GM18858 (cell line): ENCODE measurements around the gene RUNX1.

Experiments
- ATAC-seq: cut with Tn5 transposase; IDR thresholded peaks from one replicate; pipeline ENCODE4 v1.9.1; 2021; ENCODE audit not compliant: unreplicated experiment

Gene RUNX1

GRCh38 chr21:34768326-34768725 is 280.8 kb downstream of the RUNX1 start:
- no peak for ATAC-seq

DNA sequence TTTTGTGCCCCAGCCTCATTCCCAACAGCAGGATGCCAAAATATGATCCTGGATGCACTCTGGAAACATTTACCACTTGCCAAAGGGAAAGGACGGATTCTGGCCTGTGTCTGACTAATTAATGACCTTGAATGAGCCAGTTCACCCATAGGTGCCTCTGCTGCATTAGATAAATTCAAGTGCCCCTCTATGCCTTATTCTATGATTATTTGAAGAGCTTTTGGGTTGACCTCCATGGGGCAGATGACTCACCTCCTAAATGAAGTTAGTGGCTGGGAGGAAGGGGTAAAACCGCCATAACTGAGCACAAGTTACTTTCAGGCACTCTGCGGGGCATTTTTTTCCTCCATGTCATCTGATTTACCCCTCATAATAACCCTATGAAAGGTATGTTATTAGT is 282.2 kb downstream of the RUNX1 start:
- ATAC-seq, result no peak

- no peak for ATAC-seq
These were observed 283.5 kb downstream of the RUNX1 start for GRCh38 chr21:34765619-34766018.

DNA sequence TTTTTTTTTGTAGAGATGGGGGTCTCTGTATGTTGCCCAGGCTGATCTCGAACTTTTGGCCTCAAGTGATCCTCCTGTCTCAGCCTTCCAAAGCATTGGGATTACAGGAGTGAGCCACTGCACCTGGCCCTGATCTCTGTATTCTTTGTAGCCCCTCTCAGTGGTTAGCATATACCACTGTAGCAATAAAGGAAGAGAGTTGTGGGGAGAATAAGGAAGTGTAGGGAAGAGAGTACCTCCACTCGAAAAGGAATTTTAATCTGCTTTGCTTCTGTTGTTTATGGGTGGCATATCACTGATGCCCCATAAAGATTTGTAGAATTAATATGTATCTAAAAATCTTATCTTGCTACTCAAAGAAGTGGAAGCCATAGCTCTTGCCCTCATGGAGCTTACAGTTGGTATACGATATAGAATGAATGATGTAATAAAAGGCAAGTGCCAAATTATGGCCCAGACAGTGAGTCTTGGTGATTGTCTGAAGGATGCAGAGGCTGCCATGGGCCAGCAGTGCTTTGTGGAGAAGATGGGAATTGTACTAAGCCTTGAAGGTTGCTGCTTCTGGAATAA is 284.3 kb downstream of the RUNX1 start:
- ATAC-seq, result no peak

DNA sequence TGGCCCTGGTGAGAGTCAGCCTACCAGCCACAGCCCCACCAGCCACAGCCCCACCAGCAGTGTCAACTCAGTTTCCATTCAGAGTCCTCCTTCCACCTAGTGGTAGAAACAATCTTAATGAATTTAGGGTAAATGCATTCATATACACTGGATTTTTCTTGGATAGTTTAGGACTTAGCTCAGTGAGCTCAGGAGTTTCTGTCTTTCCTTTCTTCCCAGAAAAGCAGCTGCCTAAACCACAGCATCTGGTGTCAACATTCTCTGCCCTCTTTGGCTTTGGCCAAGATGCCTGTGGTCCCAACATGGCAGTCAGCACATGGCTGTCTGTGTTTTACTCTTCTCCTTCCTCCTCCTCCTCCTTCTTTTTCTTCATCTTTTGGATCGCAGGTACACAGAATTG is 286.3 kb downstream of the RUNX1 start:
- ATAC-seq, result no peak

- no peak for ATAC-seq
These were observed 287.3 kb downstream of the RUNX1 start for GRCh38 chr21:34761758-34762330.

DNA sequence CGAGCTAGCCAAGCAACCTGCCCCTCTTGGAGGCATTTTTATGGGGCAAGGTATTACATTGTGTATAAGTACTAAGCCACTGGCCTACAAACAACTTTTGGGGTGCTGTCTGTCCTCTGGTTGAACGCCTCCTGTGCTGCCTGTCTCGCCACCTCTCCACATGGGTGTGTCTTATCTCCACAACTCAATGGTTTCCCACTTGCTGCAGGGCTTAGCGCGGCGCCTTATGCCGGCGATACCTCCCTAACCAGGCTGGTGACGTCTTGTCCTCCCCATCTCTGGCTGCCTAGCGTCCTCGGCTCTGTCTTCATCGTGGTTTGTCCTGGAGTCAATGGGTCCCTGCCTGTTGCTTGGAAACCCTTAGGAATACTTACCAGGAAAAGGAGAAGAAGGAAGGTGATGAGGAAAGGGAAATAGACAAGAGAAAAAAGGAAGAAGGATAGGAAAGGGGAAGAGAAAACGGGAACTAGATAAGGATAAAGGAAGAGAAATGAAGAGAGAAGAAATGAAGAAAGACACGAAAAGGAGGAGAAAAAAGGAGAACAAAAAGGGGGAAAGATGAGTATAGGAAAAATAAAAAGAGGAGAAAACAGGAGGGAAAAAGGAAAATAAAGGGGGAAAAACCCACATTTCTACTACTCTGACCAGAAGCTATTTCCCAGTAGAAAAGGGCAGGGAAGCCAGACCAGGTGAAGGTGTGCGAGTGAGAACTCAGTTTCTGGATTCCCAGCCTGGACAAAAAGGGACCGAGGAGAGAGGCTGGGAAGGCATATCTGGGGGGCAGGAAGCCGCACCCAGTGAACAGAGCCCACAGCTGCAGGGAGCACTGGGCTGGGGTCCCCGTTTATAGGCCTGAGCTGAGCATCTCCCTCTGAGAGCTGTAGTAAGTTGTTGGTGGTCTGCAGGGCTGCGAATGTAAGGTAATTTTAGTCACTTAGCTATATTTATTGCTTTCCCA is 294.1 kb downstream of the RUNX1 start:
- no peak for ATAC-seq

DNA sequence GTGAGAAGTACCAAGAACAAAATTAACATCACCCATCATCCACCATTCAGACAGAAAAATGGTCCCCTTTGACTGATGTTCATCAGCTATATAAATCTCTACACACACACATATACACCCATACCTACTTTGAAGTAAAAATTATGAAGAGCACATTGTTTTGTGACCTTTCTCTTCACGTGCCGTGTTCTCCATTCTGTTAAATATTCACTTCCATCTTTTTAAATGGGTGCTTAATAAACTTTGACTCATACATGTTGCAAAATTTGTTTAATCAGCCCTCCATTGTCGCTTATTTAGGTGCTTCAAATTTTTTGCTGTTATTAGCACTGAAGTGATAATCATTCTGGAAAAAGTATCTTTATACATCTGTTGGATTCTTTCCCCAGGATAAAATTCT is 300.2 kb downstream of the RUNX1 start:
- no peak for ATAC-seq

DNA sequence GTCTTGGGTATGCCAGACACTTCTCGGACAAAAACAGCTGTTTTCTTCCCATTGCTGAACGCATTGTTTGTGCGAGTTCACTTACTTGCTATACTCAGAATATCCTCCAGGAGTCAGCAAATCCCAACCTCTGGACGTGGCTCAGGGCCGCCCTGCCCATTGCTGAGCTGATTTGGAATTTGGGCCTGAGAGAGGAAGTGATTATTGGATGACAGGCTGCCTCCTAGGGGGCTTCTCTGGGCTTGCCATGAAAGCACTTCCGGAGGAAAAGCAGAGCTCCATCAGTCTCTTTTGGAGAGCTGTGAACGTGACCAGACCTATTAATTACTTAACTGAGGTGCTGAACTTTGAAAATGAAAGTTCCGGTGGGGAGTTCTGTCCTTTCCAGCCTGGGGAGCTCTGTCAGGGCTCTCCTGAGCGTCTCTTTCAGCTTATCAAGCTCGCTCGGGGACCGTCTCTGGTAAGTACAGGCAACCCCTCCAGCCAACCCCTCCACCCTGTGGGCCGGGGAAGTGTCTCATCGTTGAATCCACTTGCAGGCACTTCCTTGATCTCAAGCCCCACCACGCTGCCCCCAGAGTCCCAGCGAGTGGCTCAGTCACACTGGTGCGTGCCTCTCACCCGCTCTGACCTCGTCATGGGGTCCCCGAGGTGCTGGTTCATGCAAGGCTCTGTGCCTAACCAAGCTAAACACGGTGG is 303.4 kb downstream of the RUNX1 start:
- peak; percentile 80 for ATAC-seq

GRCh38 chr21:34744801-34745200 is 304.3 kb downstream of the RUNX1 start:
- ATAC-seq, result no peak

GRCh38 chr21:34743831-34744230 is 305.3 kb downstream of the RUNX1 start:
- no peak for ATAC-seq

DNA sequence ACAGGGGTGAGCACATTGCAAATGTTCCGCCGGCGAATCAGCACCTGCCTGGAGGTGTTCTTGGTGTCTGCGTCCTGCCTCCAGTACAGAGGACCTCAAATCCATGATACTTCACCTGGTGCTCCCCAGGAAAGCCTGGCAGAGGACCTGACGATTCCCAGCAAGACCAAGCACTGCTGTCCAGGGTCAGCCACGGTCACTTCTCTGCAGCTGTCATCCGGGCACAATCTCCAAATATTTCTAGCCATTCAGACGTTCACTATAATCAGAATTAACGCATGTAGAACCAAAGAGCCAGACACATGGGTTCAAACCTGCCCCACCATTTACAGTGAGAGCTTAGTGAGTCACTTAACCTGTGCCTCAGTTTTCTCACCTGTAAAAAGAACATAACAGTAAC is 305.8 kb downstream of the RUNX1 start:
- no peak for ATAC-seq

DNA sequence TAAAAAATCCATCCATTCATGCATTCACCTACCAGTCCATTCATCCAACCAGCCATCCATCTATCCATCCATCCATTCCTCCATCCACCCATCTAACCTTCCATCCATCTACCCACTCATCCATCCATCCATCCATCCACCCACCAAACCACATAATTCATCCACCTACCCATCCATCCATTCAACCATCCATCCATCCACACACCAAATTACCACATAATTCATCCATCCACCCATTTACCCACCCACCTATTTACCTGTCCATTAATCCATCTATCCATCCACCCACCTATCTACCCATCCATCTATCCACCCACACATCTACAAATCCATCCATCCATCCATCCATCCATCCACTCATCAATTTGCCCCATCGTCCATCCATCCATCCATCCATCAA is 308.9 kb downstream of the RUNX1 start:
- no peak for ATAC-seq
